HAP-1 (cell line): Measurements from ENCODE around the gene VASN.
A peak's percentile ranks its signal among the peaks of the same experiment; 100 is the strongest.

Source experiments
- DNase-seq, 2 experiments: peaks; one replicate each; pipeline ENCODE4 v3.0.0-alpha.2; 2016 to 2020; ENCODE audit warnings: low spot score in 2 of 2
- H3K27me3 ChIP-seq: fragments of 250-450 bp; sonication (Bioruptor Pico); 2 replicates; pipeline ENCODE4 v1.5.1; 2020; ENCODE audit warnings: low read depth, mild to moderate bottlenecking, moderate library complexity
- H3K36me3 ChIP-seq: fragments of 250-450 bp; sonication (Bioruptor Pico); replicated peaks from 2 replicates; pipeline ENCODE4 v1.5.1; 2020; ENCODE audit warnings: mild to moderate bottlenecking
- H3K4me1 ChIP-seq: fragments of 250-450 bp; sonication (Bioruptor Pico); 2 replicates; pipeline ENCODE4 v1.5.1; 2020; ENCODE audit warnings: mild to moderate bottlenecking
- H3K4me3 ChIP-seq: fragments of 250-450 bp; sonication (Bioruptor Pico); 2 replicates; pipeline ENCODE4 v1.5.1; 2020; ENCODE audit warnings: mild to moderate bottlenecking, moderate library complexity
- H3K9me3 ChIP-seq: fragments of 250-450 bp; sonication (Bioruptor Pico); 2 replicates; pipeline ENCODE4 v1.5.1; 2020; ENCODE audit warnings: mild to moderate bottlenecking, moderate library complexity
- in situ Hi-C: fragments of 300-500 bp; cut with MboI; formaldehyde crosslinking; loops from 3 replicates; pipeline ENCODE4 v1.14.3; 2020; ENCODE audit warnings: low sequenced_read_pairs, inconsistent platforms, mixed read lengths

The VASN gene

GRCh38 chr16:4371357-4372000 is at the start of gene VASN:
TSS of gene VASN (plus strand) at chr16:4371848. CDS start at chr16:4380878, 9,030 bp downstream.
- no peak within 1 kb of the TSS for H3K4me3 ChIP-seq
- no peak for DNase-seq
- no peaks in the 10 kb centered on the region for H3K36me3 ChIP-seq
- in situ Hi-C loops, result no loop called here
- no peaks in the 10 kb centered on the region for H3K9me3 ChIP-seq
- H3K27me3 ChIP-seq, result no peaks in the 10 kb centered on the region
- no peaks in the 10 kb centered on the region for H3K4me1 ChIP-seq

GRCh38 chr16:4322121-4323052 is 49.3 kb upstream of the VASN start:
- Histone ChIP-seq H3K36me3 (no peaks in the 10 kb centered on the region), H3K4me3 (no peak overlapping the region), H3K9me3 (no peaks in the 10 kb centered on the region), H3K27me3 (no peaks in the 10 kb centered on the region), H3K4me1 (peaks cover 20% of the 10 kb centered on the region)
- in situ Hi-C loops, result no loop called here
- no peak for DNase-seq

GRCh38 chr16:4323071-4323844 is 48.4 kb upstream of the VASN start:
- Histone ChIP-seq H3K27me3 (no peaks in the 10 kb centered on the region), H3K4me1 (peaks cover 15% of the 10 kb centered on the region), H3K36me3 (no peaks in the 10 kb centered on the region), H3K9me3 (no peaks in the 10 kb centered on the region), H3K4me3 (no peak overlapping the region)
- in situ Hi-C loops, result no loop called here
- DNase-seq, result no peak

- in situ Hi-C loops, result no loop called here
- Histone ChIP-seq H3K4me3 (no peak overlapping the region), H3K4me1 (peaks cover 11% of the 10 kb centered on the region), H3K9me3 (no peaks in the 10 kb centered on the region), H3K36me3 (no peaks in the 10 kb centered on the region), H3K27me3 (no peaks in the 10 kb centered on the region)
- DNase-seq, result peak in 1 of 2 experiments; percentile 57
Observed at GRCh38 chr16:4323845-4324488, 47.7 kb upstream of the VASN start.

GRCh38 chr16:4324492-4325252 is 47.0 kb upstream of the VASN start:
- peaks cover 7% of the 10 kb centered on the region for H3K4me1 ChIP-seq
- H3K36me3 ChIP-seq, result no peaks in the 10 kb centered on the region
- H3K27me3 ChIP-seq, result no peaks in the 10 kb centered on the region
- in situ Hi-C loops, result no loop called here
- no peak for DNase-seq
- no peaks in the 10 kb centered on the region for H3K9me3 ChIP-seq
- H3K4me3 ChIP-seq, result no peak overlapping the region

GRCh38 chr16:4325253-4325758 is 46.3 kb upstream of the VASN start:
- H3K9me3 ChIP-seq, result no peaks in the 10 kb centered on the region
- H3K4me3 ChIP-seq, result no peak overlapping the region
- in situ Hi-C loops, result no loop called here
- no peak for DNase-seq
- H3K4me1 ChIP-seq, result peaks cover 7% of the 10 kb centered on the region
- no peaks in the 10 kb centered on the region; the same call in 1 of the 2 replicates for H3K36me3 ChIP-seq
- H3K27me3 ChIP-seq, result no peaks in the 10 kb centered on the region

- peak overlapping the region; percentile 33 for H3K4me3 ChIP-seq
- H3K36me3 ChIP-seq, result no peaks in the 10 kb centered on the region; the same call in 1 of the 2 replicates
- in situ Hi-C loops, result no loop called here
- H3K9me3 ChIP-seq, result no peaks in the 10 kb centered on the region
- no peaks in the 10 kb centered on the region for H3K27me3 ChIP-seq
- no peak for DNase-seq
- peaks cover 7% of the 10 kb centered on the region for H3K4me1 ChIP-seq
Observed at GRCh38 chr16:4327386-4328045, 44.1 kb upstream of the VASN start.

GRCh38 chr16:4328046-4328781 is 43.4 kb upstream of the VASN start:
- H3K9me3 ChIP-seq, result no peaks in the 10 kb centered on the region
- H3K4me1 ChIP-seq, result peaks cover 7% of the 10 kb centered on the region
- in situ Hi-C loops, result no loop called here
- DNase-seq, result peak; percentile 63 to 83
- H3K36me3 ChIP-seq, result peaks cover 4% of the 10 kb centered on the region
- peak overlapping the region; percentile 33 for H3K4me3 ChIP-seq
- no peaks in the 10 kb centered on the region for H3K27me3 ChIP-seq

GRCh38 chr16:4328782-4329775 is 42.6 kb upstream of the VASN start:
- Histone ChIP-seq H3K36me3 (peaks cover 4% of the 10 kb centered on the region), H3K27me3 (no peaks in the 10 kb centered on the region), H3K9me3 (no peaks in the 10 kb centered on the region), H3K4me3 (no peak overlapping the region), H3K4me1 (peaks cover 7% of the 10 kb centered on the region)
- in situ Hi-C loops, result no loop called here
- DNase-seq, result no peak

- H3K36me3 ChIP-seq, result peaks cover 15% of the 10 kb centered on the region
- in situ Hi-C loops, result loop anchor here (10.0 kb wide), 1 partner anchor 136 kb away; no protein-coding TSS in a partner anchor
- DNase-seq, result peak in 1 of 2 experiments; percentile 84
Observed at GRCh38 chr16:4330277-4330874, 41.3 kb upstream of the VASN start.

More at GRCh38 chr16:4330277-4330874, 41.3 kb upstream of the VASN start:
- Histone ChIP-seq H3K27me3 (no peaks in the 10 kb centered on the region), H3K4me1 (peaks cover 7% of the 10 kb centered on the region), H3K9me3 (no peaks in the 10 kb centered on the region), H3K4me3 (no peak overlapping the region)
